Loucy (cell line): ENCODE data around the gene CEP152.

Experiments
- CTCF ChIP-seq: fragments of 200-600 bp; sonication (generic); conservative IDR thresholded peaks from 2 replicates; pipeline ENCODE4 v1.5.1; 2014; ENCODE audit warnings: mild to moderate bottlenecking, antibody characterized with exemption, low read length
- EZH2phosphoT487 ChIP-seq: fragments of 200-600 bp; IDR thresholded peaks from 2 replicates; pipeline ENCODE4 v1.6.1; 2018; ENCODE audit warnings: antibody characterized with exemption, mild to moderate bottlenecking, moderate library complexity, borderline replicate concordance

DNA sequence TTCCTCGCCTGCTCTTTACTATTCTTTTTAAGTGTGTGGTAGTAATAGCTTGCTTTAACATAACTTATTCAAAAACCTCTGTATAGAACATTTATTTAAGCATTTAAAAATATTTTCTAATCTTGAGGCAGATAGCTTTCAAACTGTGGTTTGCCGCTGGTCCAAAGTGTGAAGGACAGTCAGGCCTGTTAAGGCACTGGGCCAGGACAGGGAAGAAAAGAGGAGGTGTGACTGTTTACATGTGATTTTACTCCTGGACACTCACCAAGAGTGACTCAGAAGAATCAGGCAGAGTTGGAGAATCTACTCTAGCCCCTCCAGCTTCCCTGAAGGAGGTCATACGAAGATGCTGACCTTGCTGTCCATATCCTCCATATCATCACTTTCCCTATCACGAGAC lies 44.7 kb downstream of the CEP152 start:
- no peak for TF ChIP-seq CTCF
- no peak for TF ChIP-seq EZH2phosphoT487
